Activated CD8-positive, alpha-beta memory T cell treated with anti-CD3 and anti-CD28 coated beads, Interleukin-2, amount 50 U/mL, for 24 hours (primary cell): ENCODE measurements around the gene NOS1.

Experiments
- DNase-seq: peaks from one replicate; pipeline ENCODE4 v3.0.0-alpha.2; 2020; ENCODE audit errors: extremely low read depth

NOS1 gene

DNA sequence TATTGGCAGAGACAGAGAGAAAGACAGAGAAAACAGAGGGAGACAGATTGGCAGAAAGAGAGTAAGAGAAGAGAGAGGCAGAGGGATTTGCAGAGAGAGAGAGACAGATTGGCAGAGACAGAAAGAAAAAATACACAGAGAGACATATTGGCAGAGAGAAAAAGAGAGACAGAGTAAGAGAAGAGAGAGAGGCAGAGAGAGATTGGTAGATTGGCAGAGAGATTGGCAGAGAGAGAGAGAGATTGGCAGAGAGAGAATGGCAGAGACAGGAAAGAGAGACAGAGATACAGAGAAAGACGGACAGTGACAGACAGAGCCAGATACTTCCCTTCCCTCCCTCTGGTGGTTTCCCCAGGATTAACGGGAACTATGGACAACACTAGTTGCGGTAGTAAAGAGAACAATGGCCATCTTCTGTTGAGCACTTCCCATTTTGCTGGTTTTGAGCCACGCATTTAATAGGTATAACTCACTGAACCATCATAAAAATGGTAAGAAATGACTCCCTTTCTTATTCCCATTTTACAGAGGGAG, 2.6 kb upstream of the NOS1 start:
- DNase-seq = no peak

DNA sequence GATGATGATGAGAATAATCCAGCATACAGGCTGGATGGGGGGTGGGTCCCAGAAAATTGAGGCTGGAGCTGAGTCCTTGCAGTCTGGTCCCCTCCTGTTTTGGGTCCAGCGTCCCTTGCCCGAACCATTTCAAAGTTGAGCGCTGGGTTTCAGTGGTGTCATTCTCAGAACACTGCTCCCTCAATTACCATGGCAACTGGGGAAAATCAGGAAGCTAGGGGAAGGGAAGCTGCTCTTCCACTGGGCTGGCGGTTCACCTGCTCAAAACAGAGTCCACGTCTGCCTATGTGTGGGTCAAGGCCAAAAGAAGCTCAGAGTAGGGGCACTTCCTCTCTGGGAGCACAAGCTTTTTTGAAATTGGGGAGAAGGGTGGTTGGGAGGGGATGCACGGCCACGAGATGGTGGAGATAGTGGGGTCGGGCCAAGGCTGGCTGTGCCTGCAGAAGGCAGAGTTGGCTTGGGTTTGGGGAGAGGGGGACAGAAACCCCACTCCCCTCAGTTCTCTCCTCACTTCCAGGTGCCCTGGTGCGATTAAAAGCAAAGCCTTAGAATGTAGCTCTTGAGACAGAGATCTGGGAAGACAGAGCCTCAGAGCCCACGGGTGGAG, 1.7 kb upstream of the NOS1 start:
- no peak for DNase-seq

DNA sequence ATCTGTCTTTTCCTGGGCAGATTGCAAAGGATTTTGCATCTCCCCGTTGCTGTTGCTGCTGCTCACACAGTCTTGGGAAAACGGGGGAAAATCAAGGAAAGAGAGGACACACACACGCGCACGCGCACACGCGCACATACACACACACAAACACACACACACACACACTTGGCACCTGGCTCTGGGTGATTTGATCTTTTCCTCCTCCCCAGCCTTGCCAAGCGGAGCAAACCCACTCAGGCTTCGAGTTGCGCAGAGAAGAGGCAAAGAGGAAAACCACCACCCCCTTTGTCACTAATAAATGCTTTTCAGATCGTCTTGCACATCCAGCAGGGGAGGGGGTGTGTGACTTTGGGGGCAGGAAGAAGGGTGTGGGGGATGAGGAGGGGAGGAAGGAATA, 965 bp upstream of the NOS1 start:
- DNase-seq = no peak

DNA sequence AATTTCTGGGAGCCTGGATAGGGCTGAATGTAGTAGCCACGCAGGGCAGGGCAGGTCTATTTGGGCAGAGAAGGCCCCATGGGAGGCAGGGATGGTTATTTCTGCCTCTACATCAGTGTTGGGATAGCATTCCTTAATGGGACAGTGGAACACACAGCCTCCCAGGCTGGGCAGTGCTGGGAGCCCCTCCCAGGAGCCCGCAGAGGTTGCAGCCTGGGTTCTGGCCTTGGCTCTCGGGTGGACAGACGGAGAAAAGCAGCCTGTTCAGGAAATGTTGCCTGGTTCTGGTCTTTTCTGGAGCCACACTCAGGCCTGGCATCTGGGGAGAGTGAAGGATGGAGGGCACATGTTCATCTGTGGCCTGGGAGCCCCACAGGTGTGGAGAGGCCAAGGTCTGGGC, 479 bp upstream of the NOS1 start:
- no peak for DNase-seq

DNA sequence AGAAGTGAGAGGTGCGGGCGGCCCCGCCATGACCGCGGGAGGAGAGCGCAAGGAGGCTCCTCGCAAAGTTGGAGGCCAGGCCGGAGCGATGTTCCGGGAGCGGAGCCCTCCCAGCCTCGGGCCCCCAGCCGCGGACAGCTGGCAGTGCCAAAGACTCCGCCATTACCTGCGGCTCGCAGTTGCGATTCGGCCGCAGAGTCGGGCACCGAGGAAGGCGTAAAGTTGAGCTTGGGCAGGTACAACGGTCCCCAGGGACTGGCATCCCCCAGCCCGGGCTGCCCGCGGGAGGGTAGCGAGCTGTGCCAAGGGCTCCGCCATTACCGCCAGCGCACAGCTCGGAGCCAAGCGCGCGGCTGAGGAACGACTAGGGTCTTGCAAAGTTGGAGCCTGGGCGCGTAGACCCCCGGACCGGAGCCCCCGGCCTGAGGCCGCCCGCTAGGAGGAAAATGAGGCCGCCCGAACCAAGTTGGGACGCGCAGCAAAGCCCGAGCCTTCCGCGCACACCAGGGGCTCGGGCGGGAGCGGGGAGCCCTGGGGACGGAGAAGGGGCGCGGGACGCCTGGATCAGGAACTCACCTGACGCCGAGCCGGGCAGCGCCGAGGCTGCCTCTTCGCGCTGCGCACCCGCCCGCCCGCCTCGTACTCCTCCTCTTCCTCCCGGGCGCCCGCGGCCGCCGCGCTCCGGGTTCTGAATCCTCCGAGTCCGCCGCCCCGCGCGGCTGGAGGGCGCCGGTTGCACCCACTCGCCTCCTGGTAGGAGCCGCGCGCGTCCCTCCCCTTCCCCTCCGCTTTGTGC, 677 bp downstream of the NOS1 start:
- no peak for DNase-seq

DNA sequence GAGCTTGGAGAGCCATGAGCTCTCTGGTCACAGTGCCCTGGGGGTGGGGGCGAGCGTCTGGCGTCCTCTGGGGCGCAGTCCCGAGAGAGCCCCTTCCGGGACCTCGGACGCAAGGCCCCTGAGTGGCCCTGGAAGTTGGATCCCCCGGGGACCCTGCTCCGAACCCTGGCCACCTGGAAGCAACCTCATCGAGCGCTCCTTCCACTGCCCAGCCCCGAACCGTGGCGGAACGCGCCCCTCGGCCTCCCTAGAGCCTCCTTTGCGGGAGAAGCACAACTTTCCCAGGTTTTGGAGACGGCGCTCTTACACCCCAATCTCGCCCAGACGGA, 1.2 kb downstream of the NOS1 start:
- no peak for DNase-seq

DNA sequence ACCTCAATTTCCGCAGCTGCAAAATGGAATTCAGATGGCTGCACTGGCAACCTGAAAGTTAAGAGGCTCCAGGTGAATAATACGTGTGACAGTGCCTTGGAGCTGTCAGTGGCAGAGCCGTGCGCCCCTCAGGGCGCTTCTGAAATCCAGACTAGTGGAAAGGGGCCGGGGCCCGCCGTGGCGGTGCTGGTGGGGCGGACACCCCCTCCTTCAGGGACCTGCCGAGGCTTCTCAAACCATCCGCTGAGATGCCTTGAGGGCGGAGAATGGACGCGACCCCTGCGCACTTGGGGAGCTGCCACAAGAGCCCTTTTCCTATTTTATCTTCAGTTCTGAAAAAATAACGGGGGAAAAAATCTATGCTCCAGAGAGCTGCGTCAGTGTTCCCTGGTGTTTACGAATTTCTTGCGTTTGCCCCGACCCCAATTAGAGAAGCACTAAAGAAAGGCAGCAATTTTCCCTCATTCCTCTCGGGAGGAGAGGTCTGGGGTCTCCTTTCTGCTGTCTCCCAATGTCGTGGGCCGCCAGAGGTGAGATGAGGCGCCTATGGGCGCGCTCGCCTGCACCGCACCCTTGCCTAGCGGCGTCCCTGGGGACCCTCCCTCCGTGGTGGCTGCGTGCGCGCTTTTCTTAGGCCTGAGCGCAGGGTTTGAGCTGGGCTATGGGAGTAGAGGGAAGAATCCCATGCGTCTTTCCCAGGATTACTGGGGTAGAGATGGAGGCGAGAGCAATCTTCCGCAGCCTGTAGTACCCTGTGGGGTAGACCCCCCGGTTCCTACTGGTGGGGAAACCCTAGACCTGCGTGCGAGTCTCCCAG, 2.2 kb downstream of the NOS1 start:
- no peak for DNase-seq

DNA sequence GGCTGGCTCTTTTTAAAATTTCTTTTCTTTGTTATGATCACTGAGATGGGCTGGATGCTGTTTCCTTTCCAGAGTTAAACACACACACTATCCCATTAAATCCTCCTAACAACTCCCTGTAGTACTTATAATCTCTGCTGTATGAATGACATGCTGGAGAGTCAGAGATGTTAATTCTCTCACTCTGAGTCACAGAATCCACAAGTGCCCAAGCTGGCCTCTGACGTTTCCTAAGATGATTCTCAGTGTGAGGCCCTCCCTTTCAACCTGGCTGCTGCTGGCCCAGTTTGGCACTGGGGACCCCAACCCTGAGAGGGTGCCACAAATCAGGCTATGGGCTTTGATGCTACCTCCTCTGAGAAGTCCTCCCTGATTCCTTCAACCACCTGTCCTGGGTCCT, 5.4 kb downstream of the NOS1 start:
- DNase-seq = no peak

DNA sequence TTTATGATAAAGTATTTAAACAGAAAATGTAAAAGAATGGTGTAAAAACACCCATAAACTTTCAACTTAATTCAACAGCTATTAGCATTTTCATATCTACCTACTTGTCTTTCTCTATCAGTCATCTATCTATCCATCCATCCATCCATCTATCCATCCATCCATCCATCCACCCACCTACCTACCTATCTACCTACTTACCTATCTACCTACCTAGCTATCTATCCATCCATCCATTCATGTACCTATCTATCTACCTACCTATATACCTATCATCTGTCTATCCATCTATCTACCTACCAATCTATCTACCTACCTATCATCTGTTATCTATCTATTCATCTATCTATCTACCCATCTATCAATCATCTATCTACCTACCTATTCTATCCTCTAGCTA, 8.5 kb downstream of the NOS1 start:
- no peak for DNase-seq

DNA sequence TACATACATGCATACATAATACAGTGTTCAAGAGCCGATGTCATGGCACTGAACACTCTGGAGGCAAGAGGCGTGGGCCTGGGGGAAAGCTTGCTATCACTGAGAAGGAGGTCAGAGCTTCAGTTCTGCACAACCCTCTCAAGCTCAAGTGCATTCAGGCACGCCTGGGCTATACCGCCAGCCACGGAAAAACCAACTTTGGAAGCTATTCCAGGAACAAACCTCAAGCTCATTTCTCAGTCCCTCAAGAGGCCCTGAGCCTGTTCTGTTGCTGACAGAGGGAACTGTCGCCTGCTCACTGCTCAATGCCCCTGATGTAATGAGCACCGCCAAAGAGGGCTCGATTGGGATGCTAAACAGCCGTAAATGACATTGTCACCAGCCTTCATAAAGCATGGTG, 9.2 kb downstream of the NOS1 start:
- no peak for DNase-seq

DNA sequence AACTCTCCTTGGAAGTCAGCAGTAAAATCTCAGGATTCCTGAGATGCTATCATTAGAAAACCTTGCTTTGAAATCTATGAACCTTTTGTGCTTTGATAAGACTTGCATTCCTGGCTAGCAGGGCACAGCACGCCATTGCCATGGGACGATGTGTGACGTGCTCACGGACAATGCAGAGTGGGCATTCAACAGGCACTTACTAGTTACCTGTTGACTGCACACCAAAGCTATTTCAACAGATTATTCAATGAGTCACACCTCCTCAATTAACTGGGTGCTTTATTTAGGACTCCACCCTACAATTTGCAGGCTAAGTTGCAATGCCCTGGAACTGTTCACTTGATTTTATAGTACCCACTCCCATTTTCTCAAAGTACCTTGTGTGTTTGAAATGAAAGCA, 11.3 kb downstream of the NOS1 start:
- no peak for DNase-seq

DNA sequence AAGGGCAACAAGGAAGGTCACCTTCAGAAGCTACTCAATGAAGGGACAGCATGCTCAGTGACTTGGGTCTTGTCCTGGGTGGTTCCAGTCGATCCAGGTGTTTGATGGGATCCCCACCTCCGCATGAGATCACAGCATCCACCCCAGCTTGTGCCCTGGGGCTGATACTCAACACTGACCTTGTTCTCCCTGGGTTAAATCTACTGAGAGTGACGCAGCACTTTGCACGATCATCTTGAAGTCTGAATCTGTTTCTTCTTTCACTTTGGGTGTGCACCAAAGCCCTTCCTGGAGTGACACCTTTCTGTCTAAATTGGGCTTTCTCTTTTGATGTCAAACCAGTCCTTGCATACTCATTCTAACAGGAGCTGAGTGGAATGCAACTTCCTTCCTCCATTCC, 13.8 kb downstream of the NOS1 start:
- DNase-seq = no peak

DNA sequence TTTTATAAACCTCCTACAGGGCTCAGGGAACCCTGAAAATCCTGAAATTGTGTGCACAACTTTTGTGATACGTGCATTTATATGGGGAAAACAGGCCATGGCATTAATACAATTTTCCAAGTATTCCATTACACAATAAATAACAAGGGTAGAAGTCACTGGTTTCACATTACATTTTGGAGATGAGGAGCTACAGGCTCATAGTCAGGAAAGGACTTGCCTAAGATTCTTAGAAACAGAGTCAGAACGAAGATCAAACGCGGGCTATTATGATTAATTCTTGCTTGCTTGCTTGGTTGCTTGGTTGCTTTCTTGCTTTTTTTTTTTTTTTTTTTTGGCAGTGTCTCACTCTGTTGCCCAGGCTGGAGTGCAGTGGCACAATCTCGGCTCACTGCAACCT, 16.7 kb downstream of the NOS1 start:
- no peak for DNase-seq

DNA sequence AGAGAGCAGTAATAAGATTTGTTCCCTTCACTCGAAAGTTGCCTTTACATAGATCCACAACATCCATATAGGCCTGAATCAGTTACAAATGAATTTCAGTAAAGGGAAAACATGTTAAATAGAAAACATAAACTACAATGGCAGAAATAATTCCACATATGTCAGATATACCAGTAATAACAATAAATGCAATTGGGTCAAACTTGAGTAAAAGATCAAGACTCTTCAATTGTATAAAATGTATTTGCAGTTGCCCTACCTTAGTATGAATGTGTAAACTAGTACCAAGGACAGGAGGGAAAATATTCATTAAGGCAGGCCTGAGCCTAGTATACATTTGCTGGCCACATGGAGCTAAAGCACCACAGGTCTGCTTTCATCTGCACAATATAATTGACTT, 17.6 kb downstream of the NOS1 start:
- DNase-seq = no peak

DNA sequence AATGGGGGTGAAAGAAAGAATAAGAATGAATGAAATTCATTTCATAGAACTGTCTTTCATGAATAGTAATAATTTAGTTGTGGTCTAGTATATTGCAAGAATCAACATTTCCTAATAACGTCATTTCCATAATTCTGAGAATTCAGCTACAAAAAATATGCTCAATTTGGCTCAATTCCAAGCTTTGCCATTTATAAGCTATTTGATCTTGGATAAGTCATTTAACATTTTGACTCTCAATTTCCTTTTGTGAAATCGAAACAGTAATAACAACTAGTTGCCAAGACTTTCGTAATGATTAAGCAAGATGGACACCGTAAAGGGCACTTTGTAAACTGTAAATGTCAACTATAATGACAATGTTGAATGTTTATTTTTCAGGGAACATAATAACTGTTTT, 18.1 kb downstream of the NOS1 start:
- no peak for DNase-seq

DNA sequence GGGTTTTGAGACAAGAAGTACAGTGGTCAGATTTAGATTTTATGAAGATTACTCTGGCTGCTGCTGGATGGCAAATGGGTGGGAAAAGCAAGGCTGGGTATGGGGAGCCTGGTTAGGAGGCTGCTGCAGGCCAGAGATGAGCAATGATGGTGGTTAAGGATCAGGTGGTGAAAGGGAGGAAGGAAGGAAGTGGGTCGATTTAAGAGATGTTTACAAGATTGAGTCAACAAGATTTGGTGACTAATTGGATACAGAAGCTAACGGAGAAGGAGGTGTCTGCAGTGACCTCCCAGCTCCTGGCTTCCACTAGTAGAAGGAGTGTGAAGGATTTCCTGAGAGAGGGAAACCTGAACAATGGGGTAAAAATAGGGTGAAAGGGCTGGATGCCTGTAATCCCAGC, 18.7 kb downstream of the NOS1 start:
- no peak for DNase-seq

DNA sequence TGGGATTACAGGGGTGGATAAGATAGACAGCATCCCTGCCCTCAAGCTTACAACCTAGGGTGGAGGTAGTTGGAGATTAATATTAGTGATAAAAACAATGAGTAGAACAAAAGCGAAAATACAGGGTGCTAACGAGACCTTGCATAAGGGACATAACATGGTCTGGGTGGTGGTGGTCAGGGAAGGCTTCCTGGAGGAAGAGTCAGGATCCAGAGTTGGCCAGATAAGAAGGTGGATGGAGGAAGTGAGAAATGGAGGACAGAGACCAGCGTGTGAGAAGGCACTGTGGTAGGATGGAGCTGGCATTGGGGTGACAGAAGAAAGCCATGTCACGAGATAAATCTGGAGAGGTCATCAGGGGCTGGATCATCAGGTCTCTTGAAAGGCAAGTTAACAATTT, 19.2 kb downstream of the NOS1 start:
- DNase-seq = no peak

DNA sequence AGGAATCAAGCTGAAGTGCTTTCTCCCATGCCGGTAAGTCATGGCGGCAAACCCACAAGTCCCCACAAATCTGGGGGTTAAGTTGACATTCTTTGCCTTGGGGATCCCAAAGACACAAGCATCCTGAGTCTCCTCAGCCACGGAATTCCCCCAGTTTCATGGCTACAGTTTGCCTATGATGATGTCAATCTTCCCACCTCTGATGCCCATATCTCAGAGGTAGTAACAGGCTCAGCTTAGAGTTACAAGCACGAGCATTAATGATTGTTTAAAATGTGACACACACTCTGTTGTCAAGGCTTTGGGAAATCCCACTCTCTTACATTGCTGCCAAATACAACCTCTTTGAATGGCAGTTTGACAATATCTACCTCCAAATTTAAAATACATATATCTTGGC, 22.3 kb downstream of the NOS1 start:
- no peak for DNase-seq

DNA sequence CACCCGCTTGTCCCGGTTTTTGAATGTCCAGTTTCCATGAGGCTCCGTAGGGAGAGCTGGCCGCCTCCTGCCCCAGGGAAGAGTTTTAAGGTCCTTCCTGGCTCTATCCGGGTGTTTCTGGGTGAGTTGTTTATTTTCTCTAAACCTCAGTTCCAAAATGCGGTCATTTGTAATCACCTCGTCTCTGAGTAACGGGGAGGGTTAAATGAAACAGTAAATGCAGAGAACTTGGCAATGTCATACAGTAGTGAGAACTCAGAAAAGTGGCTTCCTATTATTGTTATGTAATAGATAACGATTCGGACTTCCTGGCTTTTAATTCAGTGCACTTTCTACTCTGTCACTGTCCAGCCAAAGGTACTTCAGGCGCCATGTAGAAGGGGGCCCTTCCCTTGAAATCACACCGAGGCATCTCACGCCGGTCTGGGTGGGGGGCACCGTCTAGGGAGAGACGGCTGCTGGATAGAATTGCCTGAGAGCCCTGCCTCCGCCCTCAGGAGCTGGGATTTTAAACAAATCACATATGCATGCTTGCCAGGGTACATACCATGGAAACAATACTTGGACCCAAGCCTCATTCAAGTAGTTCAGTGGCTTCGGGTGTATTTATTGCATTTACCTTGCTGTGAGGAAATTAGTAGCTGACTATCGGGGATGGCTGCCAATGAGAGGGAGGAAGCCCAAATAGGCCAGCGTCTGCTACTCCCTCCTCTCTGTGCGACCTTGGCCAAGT, 26.4 kb downstream of the NOS1 start:
- no peak for DNase-seq

DNA sequence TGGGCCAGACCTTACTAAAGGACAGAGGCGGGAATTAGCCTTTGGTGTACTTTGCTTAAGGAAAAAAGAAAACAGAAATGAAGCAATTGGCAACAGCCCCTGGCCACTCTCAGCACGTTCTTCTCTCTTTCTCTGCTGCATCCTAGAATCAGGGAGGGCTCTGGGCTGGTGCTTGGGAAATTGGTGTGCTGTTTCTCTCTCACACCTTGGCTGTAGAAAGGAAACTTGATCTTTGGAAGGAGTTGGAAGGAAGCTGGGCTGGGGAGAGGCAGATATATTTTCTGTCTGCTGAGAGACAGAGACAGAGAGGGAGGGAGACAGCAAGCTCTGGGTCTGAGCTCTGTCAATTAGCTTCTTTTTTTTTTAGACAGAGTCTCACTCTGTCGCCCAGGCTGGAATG, 27.4 kb downstream of the NOS1 start:
- DNase-seq = no peak

DNA sequence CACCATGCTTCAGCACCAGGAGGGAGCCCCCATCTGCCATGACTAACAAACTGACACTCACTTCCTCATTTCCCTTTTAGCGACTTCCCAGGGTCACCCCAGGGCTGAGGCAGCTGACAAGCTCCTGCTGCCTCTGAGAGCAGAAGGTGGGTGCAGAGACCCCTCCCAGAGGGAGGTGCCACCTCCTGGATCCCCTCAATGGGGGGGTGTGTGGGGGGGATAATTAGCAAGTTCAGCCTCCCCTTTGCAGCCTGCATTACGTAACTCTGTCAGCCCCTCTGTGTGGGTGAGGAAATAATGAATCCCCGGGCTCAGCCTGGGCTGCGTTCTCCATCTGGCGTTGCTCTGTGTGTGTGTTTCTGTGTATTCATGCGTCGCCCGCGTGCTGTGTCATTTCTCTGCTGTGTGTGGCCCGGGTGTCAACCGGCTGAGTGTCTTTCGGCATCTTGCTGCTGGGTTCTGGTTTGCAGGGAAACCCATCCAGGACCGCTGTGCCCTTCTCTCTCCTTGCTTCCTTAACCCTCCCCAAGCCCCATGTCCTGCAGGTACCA, 28.0 kb downstream of the NOS1 start:
- no peak for DNase-seq

DNA sequence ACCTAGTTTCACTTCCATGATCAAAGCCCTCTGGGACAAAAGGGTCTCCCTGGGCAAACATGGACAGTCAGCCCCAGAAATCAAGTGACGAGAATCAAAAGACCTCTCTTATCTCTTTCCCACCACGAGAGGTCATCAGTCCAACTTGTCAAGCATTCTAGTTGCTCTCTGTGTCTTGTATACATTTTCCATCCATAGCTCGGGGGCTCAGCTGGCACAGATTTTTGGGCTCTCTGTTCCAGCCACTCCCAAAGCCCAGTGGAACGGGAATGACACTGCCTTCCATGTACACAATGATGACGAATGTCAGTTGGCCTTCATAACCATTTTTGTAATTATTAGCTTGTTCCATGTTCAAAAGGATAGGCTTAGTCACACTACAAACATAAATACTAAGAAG, 29.7 kb downstream of the NOS1 start:
- no peak for DNase-seq
